HG03558 (cell line): ENCODE data around the gene NADSYN1.
"Not testable (repeated sequence)": the region's sequence is repeated elsewhere in the genome, so short reads cannot be mapped to it uniquely, and the experiment has no call there.

Source experiments
- ATAC-seq: cut with Tn5 transposase; IDR thresholded peaks from one replicate; pipeline ENCODE4 v1.9.1; 2021; ENCODE audit warnings: moderate number of reproducible peaks; ENCODE audit not compliant: unreplicated experiment; ENCODE audit errors: extremely low read depth

Gene NADSYN1

DNA sequence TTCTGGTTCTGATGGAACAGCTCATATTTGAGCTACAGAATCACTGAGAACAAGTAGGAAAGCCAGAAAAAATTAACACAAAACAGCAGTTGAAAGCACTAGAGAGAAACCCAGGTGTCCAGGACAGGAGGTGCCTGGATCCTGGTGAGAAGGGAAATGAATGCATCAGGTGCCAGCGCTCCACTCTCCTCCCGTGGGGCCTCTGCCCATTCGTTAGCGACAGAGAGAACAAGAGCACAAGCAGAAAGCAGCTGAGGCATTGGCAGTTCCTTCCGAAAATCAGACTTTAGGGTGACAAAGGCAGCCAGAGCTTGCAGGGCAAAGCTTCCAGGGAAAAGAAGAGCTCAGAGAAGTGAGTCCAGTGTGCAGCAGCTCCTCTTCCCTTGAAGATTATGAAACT lies 54.1 kb downstream of the NADSYN1 start:
- ATAC-seq, result no peak

DNA sequence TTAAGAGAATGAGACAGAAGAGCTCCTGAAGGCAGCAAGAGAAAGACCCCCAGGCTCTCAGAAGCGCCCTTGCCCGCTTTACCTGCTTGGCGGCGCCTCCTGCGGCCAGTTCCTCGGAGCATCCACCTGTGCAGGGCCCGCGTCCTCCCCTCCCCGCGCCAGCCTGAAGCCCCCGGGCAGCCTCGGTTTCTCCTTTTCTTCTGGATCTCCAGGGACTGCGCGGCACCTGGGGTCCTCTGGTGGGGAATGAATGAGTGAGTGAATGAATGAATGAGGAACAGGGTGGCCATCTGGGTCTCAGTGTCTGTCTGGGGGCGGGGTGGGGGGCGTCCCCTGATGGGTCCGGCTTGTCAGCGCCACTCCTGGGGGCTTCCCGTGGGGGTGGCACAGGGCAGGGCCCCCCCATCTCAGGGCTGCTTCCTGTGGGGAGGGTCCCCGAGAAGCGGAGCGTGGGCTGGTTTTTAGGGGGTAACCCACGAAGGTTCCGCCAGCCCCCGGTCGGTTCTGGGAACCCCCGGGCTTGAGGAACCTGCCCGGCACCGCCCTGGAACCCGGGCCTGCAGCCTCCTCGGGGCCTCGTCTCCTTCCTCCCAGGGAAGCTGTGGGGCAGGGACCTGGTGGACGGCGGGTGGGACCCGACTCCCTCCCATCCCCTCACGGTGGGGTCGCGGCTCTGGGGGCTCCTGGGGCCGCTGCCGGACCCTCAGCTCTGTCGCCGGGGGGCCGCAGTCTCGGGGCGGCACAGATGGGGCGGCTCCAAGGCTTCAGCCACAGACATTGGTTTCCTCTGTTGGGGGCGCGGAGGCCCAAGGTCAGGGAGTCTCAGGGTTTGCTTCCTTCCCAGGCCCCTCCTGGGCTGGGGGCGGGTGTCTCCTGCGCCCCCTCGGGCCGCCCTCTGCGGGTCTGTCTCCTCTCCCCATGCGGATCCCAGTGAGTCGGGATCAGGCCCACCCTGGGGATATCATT lies 65.8 kb downstream of the NADSYN1 start:
- no peak for ATAC-seq

DNA sequence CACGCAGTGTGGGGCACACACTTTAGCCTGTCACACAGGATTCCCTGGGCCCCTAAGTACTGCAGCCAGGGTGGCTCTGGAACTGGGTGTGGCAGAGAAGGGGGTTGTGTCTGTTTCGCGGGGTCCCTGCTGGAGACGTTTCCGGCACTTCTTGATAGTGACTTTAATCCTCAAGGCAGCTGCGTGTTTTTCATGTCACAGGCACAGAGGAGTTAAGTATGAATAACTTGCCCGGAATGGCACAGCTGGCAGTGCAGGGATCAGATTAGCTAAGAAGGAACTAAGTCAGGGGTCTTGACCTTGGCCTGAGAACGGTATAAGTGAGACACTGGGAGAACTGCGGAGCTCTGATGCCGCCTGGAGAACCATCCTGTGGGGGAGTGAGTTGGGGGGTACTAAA lies 66.5 kb downstream of the NADSYN1 start:
- ATAC-seq, result no peak

DNA sequence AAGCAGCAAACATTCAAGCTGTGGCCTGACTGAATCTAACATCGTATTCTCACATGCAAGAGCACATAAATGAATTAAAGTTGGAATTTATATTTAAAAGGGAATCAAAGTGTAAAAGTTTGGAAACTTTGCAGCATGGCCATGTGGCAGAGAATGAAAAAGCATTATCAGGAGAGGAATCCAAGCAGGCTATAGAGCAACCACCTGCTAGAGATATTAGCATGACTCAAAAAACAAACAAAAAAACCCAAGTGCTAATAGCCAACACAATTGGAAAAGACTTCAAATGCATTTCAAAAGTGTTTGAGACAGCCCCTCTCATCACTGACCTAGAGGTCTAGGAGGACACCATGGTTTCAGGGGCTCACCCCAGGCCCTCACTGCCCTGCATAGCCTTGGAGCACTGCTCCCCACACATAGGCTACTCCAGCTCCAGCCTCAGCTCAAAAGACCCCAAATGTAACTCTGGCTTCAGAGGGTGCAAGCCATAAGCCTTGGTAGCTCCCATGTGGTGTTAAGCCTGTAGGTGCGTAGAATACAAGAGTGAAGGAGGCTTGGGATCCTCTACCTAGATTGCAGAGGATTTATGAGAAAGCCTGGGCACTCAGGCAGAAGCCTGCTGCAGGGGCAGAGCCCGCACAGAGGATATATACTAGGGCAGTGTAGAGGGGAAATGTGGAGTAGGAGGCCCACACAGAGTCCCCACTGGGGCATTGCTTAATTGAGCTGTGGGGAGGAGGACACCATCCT lies 72.4 kb downstream of the NADSYN1 start:
- no peak for ATAC-seq

DNA sequence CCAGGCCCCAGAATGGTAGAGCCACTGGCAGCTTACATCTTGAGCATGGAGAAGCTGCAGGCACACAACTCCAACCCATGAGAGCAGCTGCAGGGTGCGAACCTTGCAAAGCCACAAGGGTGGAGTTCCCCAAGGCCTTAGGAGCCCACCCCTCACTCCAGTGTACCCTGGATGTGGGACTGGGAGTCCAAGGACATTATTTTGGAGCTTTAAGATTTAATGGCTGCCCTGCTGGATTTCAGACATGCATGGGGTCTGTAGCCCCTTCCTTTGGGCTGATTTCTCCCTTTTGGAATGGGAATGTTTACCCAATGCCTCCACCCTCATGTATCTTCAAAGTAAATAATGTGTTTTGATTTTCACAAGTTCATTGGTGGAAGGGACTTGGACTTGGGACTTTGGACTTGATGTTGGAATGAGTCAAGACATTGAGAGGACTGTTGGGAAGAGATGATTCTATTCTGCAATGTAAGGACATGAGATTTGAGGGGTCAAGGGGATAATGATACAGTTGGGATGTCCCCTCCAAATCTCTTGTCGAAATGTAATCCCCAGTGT lies 73.0 kb downstream of the NADSYN1 start:
- no peak for ATAC-seq

DNA sequence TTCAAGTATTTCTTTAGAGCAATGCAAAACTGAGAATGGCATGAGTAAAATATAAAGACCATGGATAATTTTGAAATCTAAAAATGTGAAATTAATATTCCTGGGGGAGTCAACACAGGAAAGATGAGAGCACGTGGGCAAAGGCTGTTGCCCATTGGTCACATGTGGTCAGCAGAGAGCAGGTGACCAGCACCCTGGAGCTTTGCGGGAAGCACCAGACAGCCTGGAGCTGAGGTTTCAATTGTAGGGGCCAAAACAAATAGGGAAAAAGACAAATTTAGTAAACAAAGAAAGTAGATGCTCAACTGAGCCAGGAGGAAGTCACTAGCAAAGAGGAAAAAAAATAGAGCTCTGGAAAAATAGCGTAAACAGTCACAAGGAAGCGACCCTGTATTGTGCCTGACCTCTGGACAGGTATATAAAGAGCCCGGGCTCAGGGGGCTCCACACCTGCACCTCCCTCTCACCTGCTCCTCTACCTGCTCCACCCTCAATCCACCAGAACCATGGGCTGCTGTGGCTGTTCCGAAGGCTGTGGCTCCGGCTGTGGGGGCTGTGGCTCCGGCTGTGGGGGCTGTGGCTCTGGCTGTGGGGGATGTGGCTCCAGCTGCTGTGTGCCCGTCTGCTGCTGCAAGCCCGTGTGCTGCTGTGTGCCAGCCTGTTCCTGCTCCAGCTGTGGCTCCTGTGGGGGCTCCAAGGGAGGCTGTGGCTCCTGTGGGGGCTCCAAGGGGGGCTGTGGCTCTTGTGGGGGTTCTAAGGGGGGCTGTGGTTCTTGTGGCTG lies 74.0 kb downstream of the NADSYN1 start, which contains the start of gene KRTAP5-7:
Gene KRTAP5-7 (plus strand): TSS at position 472 of the 780 bp plus-strand sequence. CDS start 34 bp downstream, at position 506.
- ATAC-seq, result not testable (repeated sequence)

DNA sequence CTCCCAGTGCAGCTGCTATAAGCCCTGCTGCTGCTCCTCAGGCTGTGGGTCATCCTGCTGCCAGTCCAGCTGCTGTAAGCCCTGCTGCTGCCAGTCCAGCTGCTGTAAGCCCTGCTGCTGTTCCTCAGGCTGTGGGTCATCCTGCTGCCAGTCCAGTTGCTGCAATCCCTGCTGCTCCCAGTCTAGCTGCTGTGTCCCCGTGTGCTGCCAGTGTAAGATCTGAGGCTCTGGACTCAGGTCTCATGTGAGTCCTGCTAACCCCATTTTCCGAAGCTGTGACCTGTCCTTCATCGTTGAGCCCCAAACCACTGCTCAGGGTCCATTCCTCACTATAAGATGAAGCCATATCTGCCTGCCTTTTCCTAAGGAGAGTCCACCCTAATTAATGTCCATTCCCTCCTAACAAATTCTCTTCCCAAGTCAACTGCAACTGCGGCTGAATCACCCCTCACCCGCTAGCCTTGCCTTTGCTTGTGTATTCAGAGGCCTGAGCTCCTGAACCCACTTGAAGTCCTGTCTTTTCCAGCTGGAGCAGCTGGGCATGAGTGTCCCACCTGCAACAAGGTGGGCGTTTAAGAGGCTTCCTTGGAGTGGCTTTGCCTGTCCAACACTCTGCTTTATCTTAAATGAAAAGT lies 74.7 kb downstream of the NADSYN1 start:
- ATAC-seq, result no peak

DNA sequence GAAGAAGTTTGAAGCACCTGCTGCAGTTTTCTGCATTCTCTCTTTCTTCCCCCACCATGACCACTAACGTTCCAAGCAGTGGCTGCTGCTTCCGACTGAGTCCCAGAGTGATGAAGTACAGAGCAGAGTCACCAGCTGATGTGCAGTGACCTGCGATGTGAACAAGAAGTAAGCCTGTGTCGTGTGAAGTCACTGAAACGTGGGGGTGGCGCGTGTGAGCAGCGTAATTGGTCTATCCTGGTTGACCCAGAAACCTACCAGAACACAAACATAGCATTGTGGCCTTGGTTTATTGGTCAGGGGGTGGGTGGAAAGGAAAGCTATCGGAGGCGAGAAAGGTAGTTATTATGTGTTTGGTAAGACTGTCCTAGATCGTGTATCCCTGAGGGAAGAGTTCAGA lies 77.6 kb downstream of the NADSYN1 start:
- no peak for ATAC-seq

DNA sequence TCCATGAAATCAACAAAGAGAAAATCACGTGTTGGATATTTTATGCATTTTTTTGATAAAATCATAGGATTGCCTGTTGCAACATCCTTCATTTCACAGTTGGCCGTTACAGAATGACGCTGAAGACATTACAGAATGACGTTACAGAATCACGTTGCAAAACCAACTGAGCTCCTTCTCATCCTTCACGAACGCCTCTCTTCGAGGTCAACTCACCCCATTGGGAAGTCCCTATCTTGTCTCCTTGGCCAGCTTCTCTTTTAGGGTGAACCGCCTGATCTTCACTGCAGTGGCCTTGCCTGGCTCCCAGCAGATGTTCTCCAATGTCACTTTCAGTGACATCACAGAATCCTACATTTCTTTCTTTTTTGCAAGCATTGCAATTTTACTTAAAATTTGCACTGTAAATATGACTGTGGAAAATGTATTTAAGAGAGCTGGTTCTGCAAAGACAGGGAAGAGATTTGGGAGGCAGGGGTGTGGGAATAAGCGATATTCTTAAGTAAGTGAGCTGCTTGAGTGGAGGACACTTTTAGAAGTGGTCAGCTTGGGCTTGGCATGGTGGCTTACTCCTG lies 79.1 kb downstream of the NADSYN1 start:
- ATAC-seq, result no peak

DNA sequence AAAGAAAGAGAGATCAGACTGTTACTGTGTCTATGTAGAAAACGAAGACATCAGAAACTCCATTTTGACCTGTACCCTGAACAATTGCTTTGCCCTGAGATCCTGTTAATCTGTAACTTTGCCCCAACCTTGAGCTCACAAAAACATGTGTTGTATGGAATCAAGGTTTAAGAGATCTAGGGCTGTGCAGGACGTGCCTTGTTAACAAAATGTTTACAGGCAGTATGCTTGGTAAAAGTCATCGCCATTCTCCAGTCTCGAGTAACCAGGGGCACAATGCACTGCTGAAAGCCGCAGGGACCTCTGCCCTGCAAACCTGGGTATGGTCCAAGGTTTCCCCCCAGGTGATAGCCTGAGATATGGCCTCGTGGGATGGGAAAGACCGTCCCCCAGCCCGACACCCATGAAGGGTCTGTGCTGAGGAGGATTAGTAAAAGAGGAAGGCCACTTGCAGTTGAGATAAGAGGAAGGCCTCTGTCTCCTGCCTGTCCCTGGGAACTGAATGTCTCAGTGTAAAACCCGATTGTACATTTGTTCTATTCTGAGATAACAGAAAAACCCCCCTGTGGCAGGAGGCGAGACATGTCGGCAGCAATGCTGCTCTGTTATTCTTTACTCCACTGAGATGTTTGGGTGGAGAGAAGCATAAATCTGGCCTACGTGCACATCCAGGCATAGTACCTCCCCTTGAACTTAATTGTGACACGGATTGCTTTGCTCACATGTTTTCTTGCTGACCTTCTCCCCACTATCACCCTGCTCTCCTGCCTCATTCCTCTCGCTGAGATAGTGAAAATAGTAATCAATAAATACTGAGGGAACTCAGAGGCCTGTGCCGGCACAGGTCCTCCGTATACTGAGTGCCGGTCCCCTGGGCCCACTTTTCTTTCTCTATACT lies 82.0 kb downstream of the NADSYN1 start:
- ATAC-seq, result not testable (repeated sequence)

DNA sequence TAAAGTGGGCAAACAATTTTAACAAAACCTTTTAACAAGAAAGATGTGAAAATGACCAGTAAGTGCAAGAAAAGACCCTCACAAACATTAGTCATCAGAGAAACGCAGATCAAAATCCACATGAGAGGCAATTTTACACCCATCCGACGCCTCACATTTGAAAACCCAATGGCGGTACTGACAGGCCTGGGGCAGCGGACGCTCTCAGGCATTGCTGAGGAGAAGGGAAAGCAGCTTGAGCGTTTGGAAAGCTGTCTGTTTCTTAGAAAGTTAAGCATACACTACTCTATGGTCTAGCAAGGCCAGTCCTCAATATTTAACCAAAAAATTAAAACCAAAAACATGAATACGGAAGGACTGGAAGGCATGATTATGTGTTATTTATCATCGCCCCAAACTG lies 82.8 kb downstream of the NADSYN1 start:
- ATAC-seq, result no peak

DNA sequence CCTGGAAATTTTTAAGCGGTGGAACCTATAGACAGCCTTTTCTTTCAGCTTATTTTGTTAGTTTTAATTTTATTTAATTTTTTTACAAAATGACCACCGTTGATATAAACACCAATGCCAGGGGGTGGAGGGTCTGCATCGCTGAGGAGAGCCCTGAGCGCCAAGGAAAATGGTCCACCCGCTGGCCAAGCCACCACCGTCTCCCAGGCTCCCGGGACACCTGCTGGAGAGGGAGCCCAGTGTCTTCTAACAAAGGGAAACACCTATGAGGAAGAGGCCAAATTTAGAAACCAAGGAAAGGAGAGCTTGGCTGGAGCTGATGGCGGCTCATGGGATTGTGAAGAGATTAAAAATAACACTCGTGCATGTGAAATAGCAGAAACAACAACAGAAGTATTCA lies 84.5 kb downstream of the NADSYN1 start:
- no peak for ATAC-seq

DNA sequence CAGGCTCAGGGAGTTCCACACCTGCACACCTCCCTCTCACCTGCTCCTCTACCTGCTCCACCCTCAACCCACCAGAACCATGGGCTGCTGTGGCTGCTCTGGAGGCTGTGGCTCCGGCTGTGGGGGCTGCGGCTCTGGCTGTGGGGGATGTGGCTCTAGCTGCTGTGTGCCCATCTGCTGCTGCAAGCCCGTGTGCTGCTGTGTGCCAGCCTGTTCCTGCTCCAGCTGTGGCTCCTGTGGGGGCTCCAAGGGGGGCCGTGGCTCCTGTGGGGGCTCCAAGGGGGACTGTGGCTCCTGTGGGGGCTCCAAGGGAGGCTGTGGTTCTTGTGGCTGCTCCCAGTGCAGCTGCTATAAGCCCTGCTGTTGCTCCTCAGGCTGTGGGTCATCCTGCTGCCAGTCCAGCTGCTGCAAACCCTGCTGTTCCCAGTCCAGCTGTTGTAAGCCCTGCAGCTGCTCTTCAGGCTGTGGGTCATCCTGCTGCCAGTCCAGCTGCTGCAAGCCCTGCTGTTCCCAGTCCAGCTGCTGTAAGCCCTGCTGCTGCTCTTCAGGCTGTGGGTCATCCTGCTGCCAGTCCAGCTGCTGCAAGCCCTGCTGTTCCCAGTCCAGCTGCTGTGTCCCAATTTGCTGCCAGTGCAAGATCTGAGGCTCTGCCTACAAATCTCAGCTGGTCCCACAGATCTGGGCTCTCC lies 85.1 kb downstream of the NADSYN1 start, which contains the start of gene KRTAP5-8:
Gene KRTAP5-8 (plus strand): TSS at position 49 of the 689 bp plus-strand sequence. CDS start 31 bp downstream, at position 80.
- ATAC-seq, result not testable (repeated sequence)

DNA sequence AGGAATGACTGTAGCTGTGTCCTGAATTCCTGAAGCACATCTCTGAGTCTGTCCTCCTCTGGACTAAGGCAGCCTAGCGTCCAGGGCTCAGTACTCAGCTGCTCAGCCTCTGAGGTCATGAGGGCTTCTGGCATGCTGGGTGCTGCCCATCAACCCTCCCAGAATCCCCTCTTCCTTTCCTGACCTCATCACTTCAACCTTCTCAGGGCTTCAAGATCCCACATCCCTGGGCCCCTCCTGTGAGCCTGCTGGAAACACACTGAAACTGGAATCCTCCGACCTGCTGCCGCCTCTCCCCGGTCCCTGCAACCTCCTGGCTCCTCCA lies 85.6 kb downstream of the NADSYN1 start:
- ATAC-seq, result no peak

DNA sequence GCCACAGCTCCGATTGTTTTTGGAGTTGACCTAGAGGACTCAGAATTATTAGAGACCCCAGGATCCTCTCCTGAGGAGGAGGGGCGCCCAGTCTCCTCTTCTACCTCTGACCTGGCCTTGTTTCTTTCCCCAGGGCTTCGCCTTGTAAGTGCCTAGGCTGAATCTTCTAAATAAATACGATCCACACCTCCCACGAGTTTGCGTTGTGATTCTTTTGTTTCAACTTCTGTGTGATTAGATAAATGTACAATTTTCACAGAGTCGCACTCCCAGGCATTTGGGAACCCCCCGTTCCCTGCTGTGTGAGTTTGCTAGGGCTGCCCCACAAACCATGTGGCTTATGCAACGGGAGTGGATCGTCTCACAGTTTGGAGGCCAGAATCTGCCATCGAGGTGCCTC lies 86.0 kb downstream of the NADSYN1 start:
- no peak for ATAC-seq

DNA sequence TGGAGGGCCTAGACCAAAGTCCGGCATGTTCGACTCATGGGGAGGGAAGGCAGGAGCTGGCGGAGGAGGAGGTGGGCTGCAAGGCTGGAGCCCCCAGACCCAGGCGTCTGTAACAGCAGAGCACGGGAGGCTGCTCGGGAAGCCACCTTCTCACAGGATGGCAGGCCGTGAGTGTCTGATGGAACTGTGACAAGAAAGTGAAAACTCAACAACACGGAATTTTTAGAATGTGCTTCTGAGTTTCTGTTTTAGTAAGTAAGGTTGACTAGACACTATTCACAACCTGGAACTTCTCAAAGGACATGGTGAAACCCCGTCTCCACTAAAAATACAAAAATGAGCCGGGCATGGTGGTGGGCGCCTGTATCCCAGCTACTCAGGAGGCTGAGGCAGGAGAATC lies 87.0 kb downstream of the NADSYN1 start:
- not testable (repeated sequence) for ATAC-seq

DNA sequence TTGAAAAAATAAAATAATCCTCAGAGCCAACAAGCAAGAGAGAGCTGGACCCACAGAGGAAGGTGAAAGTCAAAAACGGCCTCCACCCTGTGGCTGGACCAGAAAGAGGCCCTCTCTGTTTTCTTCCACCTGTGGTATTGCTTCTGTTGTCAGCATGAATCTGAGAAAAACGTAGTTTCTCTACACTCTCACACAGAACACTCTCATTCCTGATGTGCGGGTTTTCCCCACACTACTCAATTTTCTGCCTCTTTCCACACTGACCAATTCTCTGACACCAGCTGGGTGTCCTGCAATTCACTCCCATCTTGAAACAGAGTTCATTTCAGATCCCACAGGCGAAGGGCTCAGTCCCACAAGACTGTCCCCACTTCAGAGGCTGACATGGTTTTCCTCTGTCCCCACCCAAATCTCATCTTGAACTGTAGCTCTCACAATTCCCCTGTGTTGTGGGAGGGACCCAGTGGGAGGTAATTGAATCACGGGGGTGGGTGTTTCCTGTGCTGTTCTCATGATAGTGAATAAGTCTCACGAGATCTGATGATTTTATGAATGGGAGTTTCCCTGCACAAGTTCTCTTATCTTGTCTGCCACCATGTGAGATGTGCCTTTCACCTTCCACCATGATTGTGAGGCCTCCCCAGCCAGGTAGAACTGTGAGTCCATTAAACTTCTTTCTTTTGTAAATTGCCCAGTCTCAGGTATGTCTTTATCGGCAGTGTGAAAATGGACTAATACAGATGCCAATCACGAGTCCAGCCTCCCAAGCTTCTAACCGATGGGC lies 87.7 kb downstream of the NADSYN1 start:
- not testable (repeated sequence) for ATAC-seq
